Psoas muscle (tissue), 8 donors: ENCODE measurements around the gene LRRC36. TPM values are rescaled to one million over a fixed set of nuclear protein-coding genes. Genes with fewer than 3 reads are reported as not detected.
"Not testable (repeated sequence)": the region's sequence is repeated elsewhere in the genome, so short reads cannot be mapped to it uniquely, and the experiment has no call there.

Source experiments
- ATAC-seq, 4 donors: fragments of 200-7000 bp; cut with Tn5 transposase; one replicate each; pipeline ENCODE4 v1.9.1; 2020; ENCODE audit warnings: moderate library complexity in 3 of 4, mild to moderate bottlenecking in 2 of 4
- DNase-seq, 2 donors: peaks; one replicate each; pipeline ENCODE4 v3.0.0-alpha.2; 2020
- H3K27ac ChIP-seq: fragments of 200-600 bp; one replicate; pipeline ENCODE4 v1.8.0; 2022
- H3K27me3 ChIP-seq, 3 donors: fragments of 200-600 bp in 1 of 3; one replicate each; pipeline versions ENCODE4 v1.6.1 to v1.8.0; 2013 to 2022; ENCODE audit warnings: low read length in 2 of 3, mild to moderate bottlenecking in 2 of 3, moderate library complexity in 1 of 3; ENCODE audit not compliant: insufficient read depth in 3 of 3
- H3K36me3 ChIP-seq, 2 donors: fragments of 200-600 bp in 1 of 2; one replicate each; pipeline versions ENCODE4 v1.6.1 to v1.8.0; 2013 to 2022; ENCODE audit warnings: low read depth in 1 of 2, mild to moderate bottlenecking in 1 of 2, moderate library complexity in 1 of 2; ENCODE audit not compliant: insufficient read depth in 1 of 2
- H3K4me1 ChIP-seq: fragments of 200-600 bp; one replicate; pipeline ENCODE4 v1.8.0; 2022
- H3K4me3 ChIP-seq: fragments of 200-600 bp; one replicate; pipeline ENCODE4 v1.8.0; 2022; ENCODE audit warnings: mild to moderate bottlenecking
- H3K9me3 ChIP-seq: fragments of 200-600 bp; one replicate; pipeline ENCODE4 v1.8.0; 2022
- CTCF ChIP-seq: fragments of 200-600 bp; IDR thresholded peaks from one replicate; pipeline ENCODE4 v1.8.0; 2022; ENCODE audit warnings: antibody characterized with exemption
- WGBS, 3 donors: extraction: QIAGEN DNeasy Blood & Tissue Kit; methylation state at CpG; one replicate each; pipeline versions ENCODE4 v1.1.6 to v1.1.7; 2013; 5-methylcytosine and 5-hydroxymethylcytosine counted together
- intact Hi-C, 2 donors: fragments of 100-400 bp; cut with DNase I; formaldehyde crosslinking; loops; one replicate each; pipeline versions ENCODE4 v1.11.0 to v1.14.2; 2022
- polyA plus RNA-seq, 3 donors: library from polyadenylated mRNA; stranded (reverse); fragments of 200-250 nt; gene quantifications; one replicate each; pipeline ENCODE4 v1.2.3, GENCODE V29; 2013
- total RNA-seq, 4 donors: library from RNA; stranded (reverse); fragmentation: NEBNext Ultra II Directional in 2 of 4; extraction: Animal tissue kit (Norgen Biotek cat#: 25700) in 2 of 4; gene quantifications; one replicate each; pipeline versions ENCODE4 v1.2.1 to v1.2.4, GENCODE V29; 2021 to 2023
- donor health status: healthy with polysubstance abuse.
- donor health status: DM: no; HTN: no; CAD: no; lungs with moderate emphysema.
- donor health status: Bipolar disorder and iron deficiency.
- donor health status: healthy.
- donor health status: DM: yes; HTN: yes; CAD: no.
- donor health status: DM: no; HTN: no; CAD: no.
- donor health status: DM: no; HTN: no; CAD: no.
- donor health status: DM: yes; HTN: yes; CAD: no.

Gene LRRC36
- total and polyA plus RNA-seq, 7 donors, result 0.06 to 0.25 (median 0.11) TPM; not detected in 4

- WGBS, 3 donors, result 58 to 66% (median 59%) methylated on average over 6 of the region's 6 CpGs
- no peak for TF ChIP-seq CTCF
- no peak for DNase-seq
- Histone ChIP-seq H3K27me3 (no peaks in the 10 kb centered on the region), H3K36me3 (no peaks in the 10 kb centered on the region), H3K4me1 (peaks cover 23% of the 10 kb centered on the region), H3K27ac (peak overlapping the region; percentile 39), H3K9me3 (no peaks in the 10 kb centered on the region), H3K4me3 (no peak overlapping the region)
- no peak for ATAC-seq
- intact Hi-C loops, result loop anchor here (10.0 kb wide), 2 partner anchors 149 to 159 kb away; no protein-coding TSS in a partner anchor
Observed at GRCh38 chr16:67413978-67414911, 87.6 kb downstream of the LRRC36 start.

GRCh38 chr16:67415421-67415820 lies 88.8 kb downstream of the LRRC36 start:
- peak overlapping the region; percentile 97 for H3K4me3 ChIP-seq
- WGBS, 3 donors, result 83 to 91% (median 89%) methylated on average over 19 of the region's 19 CpGs
- H3K9me3 ChIP-seq, ATAC-seq, H3K27me3 ChIP-seq, H3K36me3 ChIP-seq, H3K27ac ChIP-seq: not testable (repeated sequence)
- H3K4me1 ChIP-seq, result peaks cover 23% of the 10 kb centered on the region
- DNase-seq, result peak in 1 of 2 donors; percentile 46
- intact Hi-C loops, result loop anchor here (5.0 to 10.0 kb wide), 3 partner anchors 43 to 161 kb away; no protein-coding TSS in a partner anchor

GRCh38 chr16:67415872-67416793 lies 89.5 kb downstream of the LRRC36 start, which contains the start of gene ZDHHC1:
TSS of gene ZDHHC1 (minus strand) at chr16:67416477. CDS start at chr16:67407775, 8,702 bp downstream.
- Histone ChIP-seq H3K4me1 (peaks cover 23% of the 10 kb centered on the region), H3K9me3 (no peaks in the 10 kb centered on the region), H3K27me3 (no peaks in the 10 kb centered on the region), H3K27ac (peak within 1 kb of the TSS; percentile 82), H3K4me3 (peak within 1 kb of the TSS; percentile 97), H3K36me3 (no peaks in the 10 kb centered on the region)
- 1 to 3% (median 2%) methylated on average over 56 to 73 of the region's 73 CpGs for WGBS, 3 donors
- peak; percentile 96 to 99 (median 98) for ATAC-seq
- intact Hi-C loops, result loop anchor here (2.0 to 10.0 kb wide), 4 partner anchors 44 to 161 kb away; no protein-coding TSS in a partner anchor
- peak; percentile 58 for TF ChIP-seq CTCF
- DNase-seq, result peak; percentile 83 to 87

GRCh38 chr16:67417333-67418061 lies 90.9 kb downstream of the LRRC36 start:
- Histone ChIP-seq H3K4me1 (peaks cover 23% of the 10 kb centered on the region), H3K9me3 (no peaks in the 10 kb centered on the region), H3K36me3 (no peaks in the 10 kb centered on the region), H3K4me3 (no peak overlapping the region), H3K27me3 (no peaks in the 10 kb centered on the region), H3K27ac (no peak overlapping the region)
- intact Hi-C loops, result loop anchor here (2.0 to 10.0 kb wide), 4 partner anchors 45 to 163 kb away; no protein-coding TSS in a partner anchor
- no peak for ATAC-seq
- WGBS, 3 donors, result 89 to 95% (median 91%) methylated on average over 2 of the region's 2 CpGs
- DNase-seq, result no peak
- no peak for TF ChIP-seq CTCF
